Measurements from ENCODE around the gene PLXNB2.

Gene PLXNB2

GRCh38 chr22:50299785-50300619 lies 7.4 kb downstream of the PLXNB2 start:
- peak overlapping the region; percentile 28 for H3K9ac ChIP-seq (ENCODE audit: low read length)
- H3K4me1 ChIP-seq (ENCODE audit: control insufficient read depth, insufficient read depth, low read length), result peaks cover 98% of the 10 kb centered on the region

GRCh38 chr22:50298937-50299784 lies 8.3 kb downstream of the PLXNB2 start:
- Histone ChIP-seq H3K36me3 (ENCODE audit: control insufficient read depth, insufficient read depth, low read length) (no peaks in the 10 kb centered on the region), H3K9me3 (ENCODE audit: control insufficient read depth, low read length) (no peaks in the 10 kb centered on the region), H3K4me1 (ENCODE audit: control insufficient read depth, insufficient read depth, low read length) (peaks cover 98% of the 10 kb centered on the region), H3K9ac (ENCODE audit: low read length) (peak overlapping the region; percentile 53), H3K4me3 (ENCODE audit: low read length) (no peak overlapping the region), H3K27me3 (ENCODE audit: control insufficient read depth, insufficient read depth, low read length) (no peaks in the 10 kb centered on the region)

More at GRCh38 chr22:50299785-50300619, 7.4 kb downstream of the PLXNB2 start:
- H3K4me3 ChIP-seq (ENCODE audit: low read length), result no peak overlapping the region
- H3K27me3 ChIP-seq (ENCODE audit: control insufficient read depth, insufficient read depth, low read length), result no peaks in the 10 kb centered on the region
- no peaks in the 10 kb centered on the region for H3K36me3 ChIP-seq (ENCODE audit: control insufficient read depth, insufficient read depth, low read length)
- no peaks in the 10 kb centered on the region for H3K9me3 ChIP-seq (ENCODE audit: control insufficient read depth, low read length)

- Histone ChIP-seq H3K4me1 (ENCODE audit: control insufficient read depth, insufficient read depth, low read length) (peaks cover 98% of the 10 kb centered on the region), H3K36me3 (ENCODE audit: control insufficient read depth, insufficient read depth, low read length) (no peaks in the 10 kb centered on the region), H3K27me3 (ENCODE audit: control insufficient read depth, insufficient read depth, low read length) (no peaks in the 10 kb centered on the region), H3K9ac (ENCODE audit: low read length) (peak overlapping the region; percentile 53), H3K9me3 (ENCODE audit: control insufficient read depth, low read length) (no peaks in the 10 kb centered on the region), H3K4me3 (ENCODE audit: low read length) (no peak overlapping the region)
These were observed 9.2 kb downstream of the PLXNB2 start for GRCh38 chr22:50298266-50298637.

GRCh38 chr22:50297510-50298265 lies 9.8 kb downstream of the PLXNB2 start:
- H3K4me1 ChIP-seq (ENCODE audit: control insufficient read depth, insufficient read depth, low read length), result peaks cover 98% of the 10 kb centered on the region
- H3K36me3 ChIP-seq (ENCODE audit: control insufficient read depth, insufficient read depth, low read length), result no peaks in the 10 kb centered on the region
- no peaks in the 10 kb centered on the region for H3K27me3 ChIP-seq (ENCODE audit: control insufficient read depth, insufficient read depth, low read length)
- no peak overlapping the region for H3K4me3 ChIP-seq (ENCODE audit: low read length)
- peak overlapping the region; percentile 53 for H3K9ac ChIP-seq (ENCODE audit: low read length)
- H3K9me3 ChIP-seq (ENCODE audit: control insufficient read depth, low read length), result no peaks in the 10 kb centered on the region

- peak overlapping the region; percentile 53 for H3K9ac ChIP-seq (ENCODE audit: low read length)
- no peaks in the 10 kb centered on the region for H3K27me3 ChIP-seq (ENCODE audit: control insufficient read depth, insufficient read depth, low read length)
- no peaks in the 10 kb centered on the region for H3K36me3 ChIP-seq (ENCODE audit: control insufficient read depth, insufficient read depth, low read length)
- H3K9me3 ChIP-seq (ENCODE audit: control insufficient read depth, low read length), result no peaks in the 10 kb centered on the region
- H3K4me1 ChIP-seq (ENCODE audit: control insufficient read depth, insufficient read depth, low read length), result peaks cover 96% of the 10 kb centered on the region
- H3K4me3 ChIP-seq (ENCODE audit: low read length), result no peak overlapping the region
These were observed 10.6 kb downstream of the PLXNB2 start for GRCh38 chr22:50296658-50297490.

GRCh38 chr22:50294319-50294656 lies 13.2 kb downstream of the PLXNB2 start:
- Histone ChIP-seq H3K9me3 (ENCODE audit: control insufficient read depth, low read length) (no peaks in the 10 kb centered on the region), H3K27me3 (ENCODE audit: control insufficient read depth, insufficient read depth, low read length) (no peaks in the 10 kb centered on the region), H3K4me1 (ENCODE audit: control insufficient read depth, insufficient read depth, low read length) (peaks cover 92% of the 10 kb centered on the region), H3K9ac (ENCODE audit: low read length) (peak overlapping the region; percentile 73), H3K36me3 (ENCODE audit: control insufficient read depth, insufficient read depth, low read length) (peaks cover 17% of the 10 kb centered on the region), H3K4me3 (ENCODE audit: low read length) (peak overlapping the region; percentile 1)

GRCh38 chr22:50293441-50294318 lies 13.8 kb downstream of the PLXNB2 start:
- Histone ChIP-seq H3K9me3 (ENCODE audit: control insufficient read depth, low read length) (no peaks in the 10 kb centered on the region), H3K36me3 (ENCODE audit: control insufficient read depth, insufficient read depth, low read length) (peaks cover 23% of the 10 kb centered on the region), H3K4me3 (ENCODE audit: low read length) (peak overlapping the region; percentile 1), H3K4me1 (ENCODE audit: control insufficient read depth, insufficient read depth, low read length) (peaks cover 92% of the 10 kb centered on the region), H3K9ac (ENCODE audit: low read length) (peak overlapping the region; percentile 73), H3K27me3 (ENCODE audit: control insufficient read depth, insufficient read depth, low read length) (no peaks in the 10 kb centered on the region)

- H3K4me3 ChIP-seq (ENCODE audit: low read length), result peak overlapping the region; percentile 31
- H3K4me1 ChIP-seq (ENCODE audit: control insufficient read depth, insufficient read depth, low read length), result peaks cover 92% of the 10 kb centered on the region
- peak overlapping the region; percentile 73 for H3K9ac ChIP-seq (ENCODE audit: low read length)
These were observed 14.6 kb downstream of the PLXNB2 start for GRCh38 chr22:50292643-50293440.

GRCh38 chr22:50289942-50290630 lies 17.4 kb downstream of the PLXNB2 start:
- H3K36me3 ChIP-seq (ENCODE audit: control insufficient read depth, insufficient read depth, low read length), result peaks cover 41% of the 10 kb centered on the region

More at GRCh38 chr22:50292643-50293440, 14.6 kb downstream of the PLXNB2 start:
- Histone ChIP-seq H3K9me3 (ENCODE audit: control insufficient read depth, low read length) (no peaks in the 10 kb centered on the region), H3K27me3 (ENCODE audit: control insufficient read depth, insufficient read depth, low read length) (no peaks in the 10 kb centered on the region), H3K36me3 (ENCODE audit: control insufficient read depth, insufficient read depth, low read length) (peaks cover 32% of the 10 kb centered on the region)

More at GRCh38 chr22:50289942-50290630, 17.4 kb downstream of the PLXNB2 start:
- Histone ChIP-seq H3K9me3 (ENCODE audit: control insufficient read depth, low read length) (no peaks in the 10 kb centered on the region), H3K9ac (ENCODE audit: low read length) (no peak overlapping the region), H3K4me1 (ENCODE audit: control insufficient read depth, insufficient read depth, low read length) (peaks cover 88% of the 10 kb centered on the region), H3K27me3 (ENCODE audit: control insufficient read depth, insufficient read depth, low read length) (no peaks in the 10 kb centered on the region), H3K4me3 (ENCODE audit: low read length) (no peak overlapping the region)

Data from mucosa of stomach (tissue), 1 donor.